ENCODE results near the gene PARD3. TPM values are rescaled to one million over a fixed set of nuclear protein-coding genes. Genes with fewer than 3 reads are reported as not detected.

The PARD3 gene
- total RNA-seq, 1 donor = 42.1 TPM

DNA sequence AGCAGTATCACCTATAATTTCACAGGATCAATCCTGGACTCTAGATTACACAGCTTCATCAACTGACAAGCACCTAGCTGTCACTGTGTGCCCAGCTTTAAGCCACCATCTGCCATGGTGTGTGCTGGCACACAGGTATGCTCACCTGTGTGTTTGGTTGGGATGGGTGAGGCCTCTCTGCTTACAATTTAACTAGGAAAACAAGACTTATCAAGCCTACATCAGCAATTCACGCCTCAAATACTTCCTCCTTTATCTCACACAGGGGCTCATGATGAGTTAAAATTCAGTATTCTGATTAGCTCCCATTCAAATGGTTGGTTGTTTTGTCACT, 608.2 kb downstream of the PARD3 start:
- H3K4me3 ChIP-seq (ENCODE audit: low read depth, low read length) = no peak overlapping the region
- DNase-seq (ENCODE audit: low read depth) = no peak
- TF ChIP-seq, protein P1, sequence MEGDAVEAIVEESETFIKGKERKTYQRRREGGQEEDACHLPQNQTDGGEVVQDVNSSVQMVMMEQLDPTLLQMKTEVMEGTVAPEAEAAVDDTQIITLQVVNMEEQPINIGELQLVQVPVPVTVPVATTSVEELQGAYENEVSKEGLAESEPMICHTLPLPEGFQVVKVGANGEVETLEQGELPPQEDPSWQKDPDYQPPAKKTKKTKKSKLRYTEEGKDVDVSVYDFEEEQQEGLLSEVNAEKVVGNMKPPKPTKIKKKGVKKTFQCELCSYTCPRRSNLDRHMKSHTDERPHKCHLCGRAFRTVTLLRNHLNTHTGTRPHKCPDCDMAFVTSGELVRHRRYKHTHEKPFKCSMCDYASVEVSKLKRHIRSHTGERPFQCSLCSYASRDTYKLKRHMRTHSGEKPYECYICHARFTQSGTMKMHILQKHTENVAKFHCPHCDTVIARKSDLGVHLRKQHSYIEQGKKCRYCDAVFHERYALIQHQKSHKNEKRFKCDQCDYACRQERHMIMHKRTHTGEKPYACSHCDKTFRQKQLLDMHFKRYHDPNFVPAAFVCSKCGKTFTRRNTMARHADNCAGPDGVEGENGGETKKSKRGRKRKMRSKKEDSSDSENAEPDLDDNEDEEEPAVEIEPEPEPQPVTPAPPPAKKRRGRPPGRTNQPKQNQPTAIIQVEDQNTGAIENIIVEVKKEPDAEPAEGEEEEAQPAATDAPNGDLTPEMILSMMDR (IDR thresholded peaks at IDR 0.05; ENCODE audit: insufficient read depth, low read length) = no peak

DNA sequence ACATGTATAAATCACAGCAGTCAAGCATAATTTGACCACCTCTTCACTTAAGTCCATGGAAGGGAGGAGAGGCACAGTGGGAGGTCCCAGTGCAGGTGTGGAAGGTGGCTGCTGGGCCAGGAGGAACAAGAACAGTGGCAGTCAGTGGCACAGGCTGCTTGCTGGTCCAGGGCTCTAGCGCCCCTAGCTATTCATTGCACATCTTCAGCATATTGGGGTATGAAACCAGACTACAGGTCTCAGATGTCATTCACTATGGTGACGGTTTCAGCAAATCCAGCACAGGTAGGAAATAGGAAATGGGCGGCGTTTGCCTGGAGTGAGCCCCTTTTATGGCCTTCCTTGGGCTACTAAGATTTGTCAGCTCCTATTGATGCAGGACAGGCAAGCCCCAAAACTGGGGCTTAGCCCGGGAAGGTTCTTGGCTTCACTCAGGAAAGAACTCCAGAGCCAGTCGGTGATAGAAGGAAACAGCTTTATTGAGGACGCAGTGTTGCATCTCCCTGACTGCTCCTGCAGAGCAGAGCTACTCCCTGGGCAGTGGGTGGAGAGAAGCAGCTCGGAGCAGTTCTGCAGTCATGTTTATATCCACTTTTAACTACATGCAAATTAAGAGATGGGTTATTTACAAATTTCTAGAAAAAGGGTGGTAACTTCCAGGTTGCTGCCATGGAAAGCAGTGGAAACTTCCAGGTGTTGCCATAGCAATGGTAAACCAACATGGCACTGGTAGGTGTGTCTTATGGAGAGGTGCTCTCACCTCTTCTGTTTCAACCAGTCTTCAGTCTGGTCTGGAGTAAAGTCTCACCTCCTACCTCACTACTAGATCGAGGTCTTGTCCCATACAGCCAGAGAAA, 608.8 kb downstream of the PARD3 start:
- no peak overlapping the region for H3K4me3 ChIP-seq (ENCODE audit: low read depth, low read length)
- TF ChIP-seq, protein P1 (IDR thresholded peaks at IDR 0.05; ENCODE audit: insufficient read depth, low read length) = no peak
- DNase-seq (ENCODE audit: low read depth) = no peak

DNA sequence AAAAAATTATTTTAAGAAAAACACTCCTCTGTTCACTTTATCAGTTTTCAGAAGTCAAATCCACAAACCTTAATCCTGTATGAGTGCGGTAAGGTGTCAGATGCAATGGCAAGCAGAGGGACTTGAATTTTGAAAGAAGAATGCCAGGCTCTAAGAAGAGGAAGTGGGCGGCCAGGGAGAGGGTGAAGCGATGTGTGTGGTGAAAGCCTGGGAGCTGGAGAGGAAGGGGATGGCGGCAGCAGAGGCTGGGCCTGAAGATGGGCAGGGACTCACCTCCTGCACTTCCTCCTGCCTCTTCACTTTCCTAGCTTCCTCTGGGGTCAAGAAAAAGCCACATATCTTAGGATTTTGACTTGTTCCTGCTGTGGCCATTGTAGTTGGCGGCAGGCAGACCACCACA, 609.6 kb downstream of the PARD3 start:
- TF ChIP-seq, protein P1 (IDR thresholded peaks at IDR 0.05; ENCODE audit: insufficient read depth, low read length) = no peak
- no peak for DNase-seq (ENCODE audit: low read depth)
- H3K4me3 ChIP-seq (ENCODE audit: low read depth, low read length) = no peak overlapping the region

DNA sequence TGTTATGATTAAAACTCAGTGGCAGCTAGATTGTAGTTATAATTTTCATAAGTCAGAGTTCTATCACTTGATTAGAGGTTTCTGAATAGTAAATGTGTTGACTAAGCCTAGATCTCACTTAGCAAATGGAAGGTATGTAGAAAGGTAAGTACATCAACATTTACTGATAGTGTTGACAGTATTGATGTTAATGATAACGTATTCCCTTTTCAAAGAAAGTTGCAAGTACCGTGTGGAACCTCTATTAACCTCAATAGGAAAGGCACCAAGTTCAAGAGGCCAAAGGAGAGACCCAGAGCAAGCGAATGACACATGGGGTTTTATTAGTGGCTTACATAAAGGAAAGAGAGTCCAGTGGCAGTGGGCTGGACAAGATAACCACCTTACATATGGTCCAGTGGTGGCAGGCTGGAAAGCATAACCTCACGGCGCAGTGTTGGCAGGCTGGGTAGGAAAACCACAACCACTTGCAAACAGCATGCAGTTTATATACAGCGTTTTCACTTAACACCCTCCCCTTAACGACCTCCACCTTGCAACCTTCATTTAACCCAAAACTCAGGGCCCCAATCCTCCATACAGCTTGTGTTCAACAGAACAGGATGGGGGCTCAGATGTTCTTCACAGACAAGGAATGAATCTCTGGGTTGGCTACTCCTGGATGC, 611.0 kb downstream of the PARD3 start:
- no peak overlapping the region for H3K4me3 ChIP-seq (ENCODE audit: low read depth, low read length)
- DNase-seq (ENCODE audit: low read depth) = no peak
- TF ChIP-seq, protein P1 (IDR thresholded peaks at IDR 0.05; ENCODE audit: insufficient read depth, low read length) = no peak

DNA sequence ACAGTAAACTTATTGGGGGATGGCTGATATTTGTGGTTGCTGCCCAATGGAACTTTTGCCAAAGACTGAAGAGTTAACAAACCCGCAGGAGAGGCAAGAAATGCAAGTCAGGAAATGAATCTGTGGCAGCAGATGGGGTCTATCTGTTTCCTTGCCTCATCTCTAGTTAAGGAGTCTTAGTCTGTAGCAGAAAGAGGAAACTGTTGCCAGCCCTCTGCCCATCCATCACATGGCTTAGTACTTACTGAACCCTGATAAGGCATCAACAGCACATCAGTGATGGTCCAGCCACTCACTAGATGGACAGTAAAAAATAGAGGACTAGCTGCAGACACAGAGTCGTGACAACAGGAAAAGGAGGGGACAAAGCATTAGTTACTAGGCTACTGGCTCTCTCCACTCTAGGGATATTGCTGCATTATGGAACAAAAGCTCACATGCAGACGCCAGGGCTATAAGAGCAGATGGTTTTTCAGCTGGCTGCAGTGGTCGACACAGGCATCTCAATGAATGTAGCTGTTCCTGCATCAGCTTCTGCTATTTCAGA, 614.7 kb downstream of the PARD3 start:
- TF ChIP-seq, protein P1 (IDR thresholded peaks at IDR 0.05; ENCODE audit: insufficient read depth, low read length) = no peak
- DNase-seq (ENCODE audit: low read depth) = no peak

DNA sequence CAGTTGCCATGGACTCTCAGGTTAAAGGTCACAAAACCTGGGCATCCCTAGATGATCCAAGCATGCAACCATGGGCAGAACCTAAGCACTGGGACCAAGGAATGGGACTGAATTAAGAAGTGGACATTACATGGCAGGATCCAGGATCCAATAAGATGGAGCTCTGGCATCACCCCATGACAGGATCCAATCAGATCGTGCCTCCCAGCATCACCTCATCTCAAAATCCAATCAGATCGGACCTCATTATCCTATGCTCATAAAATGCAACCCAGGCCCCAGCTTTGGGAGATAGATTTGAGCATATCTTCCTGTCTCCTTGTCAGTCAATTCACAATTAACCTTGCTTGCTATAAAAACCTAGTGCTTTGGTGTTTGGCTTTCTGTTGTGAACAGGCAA, 616.1 kb downstream of the PARD3 start:
- DNase-seq (ENCODE audit: low read depth) = no peak
- TF ChIP-seq, protein P1 (IDR thresholded peaks at IDR 0.05; ENCODE audit: insufficient read depth, low read length) = no peak
- H3K4me3 ChIP-seq (ENCODE audit: low read depth, low read length) = no peak overlapping the region

More for the DNA sequence above, 614.7 kb downstream of the PARD3 start:
- no peak overlapping the region for H3K4me3 ChIP-seq (ENCODE audit: low read depth, low read length)
